ENCODE results near the gene C1RL. TPM values are rescaled to one million over a fixed set of nuclear protein-coding genes. Genes with fewer than 3 reads are reported as not detected.

The C1RL gene
- total RNA-seq, 4 donors from 2014 or later: 66.2 to 114 (median 95.8) TPM

DNA sequence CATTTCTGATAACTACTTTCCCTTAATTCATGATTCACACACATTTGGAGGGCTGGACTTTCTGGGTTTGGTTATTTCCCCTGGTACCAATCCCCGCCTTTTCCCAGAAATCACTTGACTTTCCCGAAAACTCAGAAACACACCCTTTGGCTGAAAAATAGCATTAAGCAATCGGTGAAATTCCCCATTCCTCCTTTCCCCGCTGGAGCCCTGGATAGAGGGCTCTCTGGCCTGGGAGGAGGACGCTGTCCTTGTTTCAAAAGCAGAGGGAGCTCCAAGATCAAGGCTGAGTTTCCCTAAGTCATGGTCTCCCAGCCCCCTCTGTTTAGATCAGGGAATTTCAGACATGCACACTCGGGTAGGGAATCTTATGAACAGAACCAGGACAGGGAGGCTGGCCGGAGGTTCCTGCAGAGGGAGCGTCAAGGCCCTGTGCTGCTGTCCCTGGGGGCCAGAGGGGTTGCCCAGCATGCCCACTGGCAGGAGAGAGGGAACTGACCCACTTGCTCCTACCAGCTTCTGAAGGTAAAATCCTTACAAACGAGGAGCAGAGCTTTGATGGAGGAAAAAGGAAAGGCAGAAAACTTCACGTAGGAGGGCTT is 48.6 kb downstream of the C1RL start, which contains the start of gene C1S:
TSS of gene C1S (plus strand) at position 366 of the 602 bp plus-strand sequence. CDS start 1,195 bp downstream, outside the sequence.
- TF ChIP-seq, protein P1, sequence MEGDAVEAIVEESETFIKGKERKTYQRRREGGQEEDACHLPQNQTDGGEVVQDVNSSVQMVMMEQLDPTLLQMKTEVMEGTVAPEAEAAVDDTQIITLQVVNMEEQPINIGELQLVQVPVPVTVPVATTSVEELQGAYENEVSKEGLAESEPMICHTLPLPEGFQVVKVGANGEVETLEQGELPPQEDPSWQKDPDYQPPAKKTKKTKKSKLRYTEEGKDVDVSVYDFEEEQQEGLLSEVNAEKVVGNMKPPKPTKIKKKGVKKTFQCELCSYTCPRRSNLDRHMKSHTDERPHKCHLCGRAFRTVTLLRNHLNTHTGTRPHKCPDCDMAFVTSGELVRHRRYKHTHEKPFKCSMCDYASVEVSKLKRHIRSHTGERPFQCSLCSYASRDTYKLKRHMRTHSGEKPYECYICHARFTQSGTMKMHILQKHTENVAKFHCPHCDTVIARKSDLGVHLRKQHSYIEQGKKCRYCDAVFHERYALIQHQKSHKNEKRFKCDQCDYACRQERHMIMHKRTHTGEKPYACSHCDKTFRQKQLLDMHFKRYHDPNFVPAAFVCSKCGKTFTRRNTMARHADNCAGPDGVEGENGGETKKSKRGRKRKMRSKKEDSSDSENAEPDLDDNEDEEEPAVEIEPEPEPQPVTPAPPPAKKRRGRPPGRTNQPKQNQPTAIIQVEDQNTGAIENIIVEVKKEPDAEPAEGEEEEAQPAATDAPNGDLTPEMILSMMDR (IDR thresholded peaks at IDR 0.05; ENCODE audit: low read depth): no peak

DNA sequence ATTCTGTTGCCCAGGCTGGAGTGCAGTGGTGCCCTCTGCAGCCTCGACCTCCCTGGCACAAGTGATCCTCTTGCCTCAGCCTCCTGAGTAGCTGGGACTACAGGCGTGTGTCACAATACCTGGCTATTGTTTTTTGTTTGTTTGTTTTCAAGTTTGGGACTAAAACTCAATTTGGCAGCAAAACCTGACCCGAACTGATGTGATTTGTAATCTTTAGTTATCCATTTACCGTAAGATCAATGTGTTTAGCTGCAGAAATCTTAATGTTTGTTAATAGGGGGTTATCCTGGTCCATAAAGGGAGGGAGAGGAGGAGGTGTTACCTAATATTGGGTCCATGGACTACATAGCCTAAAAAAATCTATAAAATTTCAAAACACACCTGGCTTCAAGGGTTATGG is 49.2 kb downstream of the C1RL start:
- TF ChIP-seq, protein P1 (IDR thresholded peaks at IDR 0.05; ENCODE audit: low read depth): no peak

DNA sequence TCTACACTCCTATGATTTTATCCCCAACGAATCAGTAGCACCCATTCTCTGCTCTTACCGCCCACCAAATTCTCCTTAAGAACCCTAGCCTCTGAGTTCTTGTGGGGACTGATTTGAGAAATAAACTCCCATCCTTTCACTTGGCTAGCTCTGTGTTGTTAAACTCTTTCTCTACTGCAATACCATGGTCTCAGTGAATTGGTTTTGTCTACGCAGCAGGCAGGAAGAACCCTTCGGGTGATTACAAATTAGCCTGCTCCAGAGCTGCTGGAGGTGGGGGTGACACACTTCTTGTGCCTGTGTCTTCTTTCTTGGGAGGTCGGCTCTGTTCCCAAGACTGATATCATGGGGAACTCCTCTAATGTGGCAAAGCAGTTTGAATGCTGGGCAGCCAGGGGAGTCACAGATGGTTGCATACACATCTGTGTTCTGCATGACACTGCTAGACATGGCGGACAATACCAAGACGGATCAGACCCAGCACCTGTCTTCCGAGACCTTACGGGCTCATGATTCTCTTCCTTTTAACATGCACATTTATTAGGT is 50.1 kb downstream of the C1RL start:
- TF ChIP-seq, protein P1 (IDR thresholded peaks at IDR 0.05; ENCODE audit: low read depth): no peak

DNA sequence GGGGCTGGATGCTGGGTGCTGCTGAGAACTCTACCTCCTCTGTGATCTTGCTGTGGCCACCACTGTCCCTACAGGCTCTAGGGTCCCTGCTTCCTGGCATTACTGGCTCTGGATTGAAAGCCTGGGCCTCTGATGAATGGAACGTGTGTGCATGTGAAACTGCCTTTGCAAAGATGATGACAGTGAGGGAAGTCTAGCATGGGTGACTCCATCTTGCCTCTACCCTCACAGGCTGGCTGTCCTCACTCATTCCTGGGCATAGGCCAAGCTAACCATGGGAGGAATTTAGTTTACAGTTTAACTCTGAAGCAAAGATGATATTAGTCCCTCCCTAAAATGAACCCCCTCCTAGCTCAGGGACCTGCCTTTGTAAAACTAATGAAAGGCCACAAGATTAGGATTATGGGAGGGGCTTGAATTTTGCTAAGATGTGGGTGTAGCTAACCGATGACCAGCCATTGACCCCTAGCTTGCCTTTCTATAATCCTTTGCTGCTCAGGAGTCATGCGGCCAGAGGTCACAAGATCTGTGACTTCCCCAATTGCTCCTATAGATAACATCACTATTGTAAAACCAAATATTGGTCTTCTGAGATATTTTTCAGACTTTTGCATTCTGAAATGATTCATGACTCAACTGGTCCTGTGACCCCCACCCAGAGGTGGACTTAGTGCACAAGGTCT is 50.7 kb downstream of the C1RL start:
- TF ChIP-seq, protein P1 (IDR thresholded peaks at IDR 0.05; ENCODE audit: low read depth): no peak

DNA sequence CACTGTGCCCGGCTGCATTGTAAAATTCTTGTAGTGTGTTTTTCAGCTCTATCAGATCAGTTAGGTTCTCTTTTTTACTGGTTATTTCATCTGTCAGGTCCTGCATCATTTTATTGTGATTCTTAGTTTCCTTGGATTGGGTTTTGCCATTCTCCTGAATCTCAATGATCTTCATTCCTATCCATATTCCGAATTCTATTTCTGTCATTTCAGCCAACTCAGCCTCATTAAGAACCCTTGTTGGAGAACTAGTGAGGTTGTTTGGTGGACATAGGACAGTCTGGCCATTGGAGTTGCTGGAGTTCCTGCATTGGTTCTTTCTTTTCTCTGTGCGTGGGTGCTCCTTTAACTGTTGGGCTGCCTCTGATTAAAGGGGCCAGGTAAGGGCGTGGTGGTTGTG is 54.1 kb downstream of the C1RL start:
- TF ChIP-seq, protein P1 (IDR thresholded peaks at IDR 0.05; ENCODE audit: low read depth): no peak

DNA sequence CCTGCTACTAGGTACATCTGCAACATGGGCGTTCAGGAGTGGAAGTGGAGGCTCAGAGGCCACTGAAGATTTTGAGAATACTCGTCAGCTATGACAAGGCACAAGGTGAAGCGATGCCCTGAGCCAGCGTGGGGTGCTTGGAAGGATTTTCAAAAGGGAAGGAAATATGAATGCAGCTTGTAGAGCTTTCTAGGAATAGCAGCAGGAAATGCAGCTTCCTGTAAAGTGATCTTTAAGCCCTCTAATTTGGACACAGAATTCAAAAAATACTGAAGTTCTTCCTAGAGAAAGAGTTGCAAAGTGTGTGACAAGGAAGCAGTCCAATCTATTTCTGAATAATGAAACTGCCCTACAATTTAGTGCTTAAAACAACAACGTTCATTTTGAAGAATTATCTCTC is 61.7 kb downstream of the C1RL start:
- TF ChIP-seq, protein P1 (IDR thresholded peaks at IDR 0.05; ENCODE audit: low read depth): no peak

DNA sequence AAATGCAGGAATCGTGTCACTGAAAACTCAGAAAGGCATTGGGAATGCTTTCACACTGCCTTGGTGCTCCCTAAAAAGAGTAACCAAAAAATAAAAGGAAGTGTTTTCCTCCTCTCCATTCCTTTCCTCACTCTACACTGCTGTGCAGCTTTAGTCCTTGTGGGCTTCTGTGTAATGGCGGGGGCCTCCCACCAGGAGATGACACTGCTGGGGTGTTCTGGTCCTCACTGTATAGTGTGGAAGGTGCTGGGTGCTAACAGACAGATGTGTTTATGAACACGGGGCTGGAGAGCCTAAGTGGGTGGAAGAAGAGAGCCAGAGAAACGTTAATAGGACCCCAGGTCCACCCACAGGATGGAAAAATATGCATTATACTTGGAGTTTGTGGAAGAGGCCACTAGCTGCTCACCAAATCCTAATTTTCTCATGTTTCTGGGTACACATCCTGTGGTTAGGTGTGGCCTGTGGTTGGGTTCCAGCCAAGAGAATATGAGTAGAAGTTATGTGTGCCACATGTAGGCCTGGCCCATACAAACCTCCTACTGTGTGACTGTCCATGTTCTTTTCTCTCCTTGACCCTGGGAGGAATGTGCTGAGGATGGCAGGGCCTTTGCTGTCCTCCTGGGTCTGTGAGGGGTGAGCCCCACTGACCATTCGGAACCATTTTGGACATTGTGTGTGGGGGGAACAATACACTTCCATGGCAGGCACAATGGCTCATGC is 62.5 kb downstream of the C1RL start:
- TF ChIP-seq, protein P1 (IDR thresholded peaks at IDR 0.05; ENCODE audit: low read depth): no peak
